Stimulated activated CD8-positive, alpha-beta memory T cell treated with anti-CD3 and anti-CD28 coated beads, Interleukin-15, amount 100 ng/mL, for 1 hour (primary cell): ENCODE data around the gene CTNNA3.

Experiments
- DNase-seq: peaks from one replicate; pipeline ENCODE4 v3.0.0-alpha.2; 2020; ENCODE audit warnings: low read depth

The CTNNA3 gene

GRCh38 chr10:66860376-66860945 lies 835.5 kb downstream of the CTNNA3 start:
- DNase-seq: no peak

GRCh38 chr10:66852811-66853210 lies 843.2 kb downstream of the CTNNA3 start:
- DNase-seq: no peak

GRCh38 chr10:66848856-66849255 lies 847.1 kb downstream of the CTNNA3 start:
- no peak for DNase-seq

GRCh38 chr10:66844176-66844942 lies 851.6 kb downstream of the CTNNA3 start:
- DNase-seq: no peak

GRCh38 chr10:66843396-66843795 lies 852.6 kb downstream of the CTNNA3 start:
- no peak for DNase-seq

- no peak for DNase-seq
These were observed 853.1 kb downstream of the CTNNA3 start for GRCh38 chr10:66842867-66843266.

- DNase-seq: no peak
These were observed 853.6 kb downstream of the CTNNA3 start for GRCh38 chr10:66842371-66842770.

GRCh38 chr10:66838656-66839055 lies 857.3 kb downstream of the CTNNA3 start:
- DNase-seq: no peak

GRCh38 chr10:66837990-66838389 lies 858.0 kb downstream of the CTNNA3 start:
- DNase-seq: no peak

GRCh38 chr10:66837335-66837734 lies 858.7 kb downstream of the CTNNA3 start:
- no peak for DNase-seq

- no peak for DNase-seq
These were observed 859.2 kb downstream of the CTNNA3 start for GRCh38 chr10:66836771-66837170.

GRCh38 chr10:66836057-66836456 lies 859.9 kb downstream of the CTNNA3 start:
- DNase-seq: no peak

GRCh38 chr10:66835400-66835799 lies 860.6 kb downstream of the CTNNA3 start:
- DNase-seq: no peak

- DNase-seq: no peak
These were observed 861.2 kb downstream of the CTNNA3 start for GRCh38 chr10:66834802-66835201.

GRCh38 chr10:66833861-66834260 lies 862.1 kb downstream of the CTNNA3 start:
- DNase-seq: no peak

- no peak for DNase-seq
These were observed 863.1 kb downstream of the CTNNA3 start for GRCh38 chr10:66832781-66833422.

GRCh38 chr10:66828957-66829356 lies 867.0 kb downstream of the CTNNA3 start:
- DNase-seq: no peak

- no peak for DNase-seq
These were observed 868.6 kb downstream of the CTNNA3 start for GRCh38 chr10:66827353-66827752.

- DNase-seq: no peak
These were observed 872.7 kb downstream of the CTNNA3 start for GRCh38 chr10:66823301-66823700.

- DNase-seq: no peak
These were observed 873.2 kb downstream of the CTNNA3 start for GRCh38 chr10:66822801-66823200.

- no peak for DNase-seq
These were observed 876.3 kb downstream of the CTNNA3 start for GRCh38 chr10:66819691-66820090.

- no peak for DNase-seq
These were observed 882.9 kb downstream of the CTNNA3 start for GRCh38 chr10:66813122-66813521.

- DNase-seq: no peak
These were observed 884.8 kb downstream of the CTNNA3 start for GRCh38 chr10:66811211-66811610.
